ENCODE results near the gene ASS1. TPM values are rescaled to one million over a fixed set of nuclear protein-coding genes. Genes with fewer than 3 reads are reported as not detected.

The ASS1 gene
- total RNA-seq, 1 experiment from 2014 or later, result 118 TPM

- Histone ChIP-seq H3K27me3 (replicated peaks; ENCODE audit: control insufficient read depth, insufficient read depth, low read length) (no peaks in the 10 kb centered on the region), H3K4me3 (ENCODE audit: low read depth, low read length) (no peak overlapping the region), H3K9me3 (peaks cover 8% of the 10 kb centered on the region; the same call in 1 of the 2 replicates), H3K36me3 (ENCODE audit: control insufficient read depth, insufficient read depth, low read length) (no peaks in the 10 kb centered on the region), H3K4me1 (peaks cover 19% of the 10 kb centered on the region)
- H3K27ac Mint-ChIP-seq (ENCODE audit: unreplicated experiment), result no peak overlapping the region
- CTCF ChIA-PET, result no interaction called here
- H3K9me3 Mint-ChIP-seq (ENCODE audit: unreplicated experiment), result no peaks in the 10 kb centered on the region
- no peak overlapping the region for H3K4me3 Mint-ChIP-seq (ENCODE audit: unreplicated experiment)
- TF ChIP-seq CTCF (IDR thresholded peaks at IDR 0.05; ENCODE audit: insufficient read depth in 1 of 2, low read depth in 1 of 2, low read length in 1 of 2, severe bottlenecking in 1 of 2, unreplicated experiment in 1 of 2), result no peak
- H3K36me3 Mint-ChIP-seq (ENCODE audit: insufficient read depth, unreplicated experiment), result no peaks in the 10 kb centered on the region
- POLR2A ChIA-PET, result no interaction called here
- no peaks in the 10 kb centered on the region for H3K27me3 Mint-ChIP-seq (ENCODE audit: insufficient read depth, unreplicated experiment)
- intact Hi-C loops (cut with micrococcal nuclease; ENCODE audit: unreplicated experiment), result no loop called here
- DNase-seq, result no peak
- peaks cover 4% of the 10 kb centered on the region for H3K4me1 Mint-ChIP-seq (ENCODE audit: low read depth, unreplicated experiment)
- no TSS peak for BruUV-seq (replicated peaks)
These were observed 13.0 kb upstream of the ASS1 start for GRCh38 chr9:130431536-130432303.

GRCh38 chr9:130432362-130432761 is 12.4 kb upstream of the ASS1 start:
- H3K36me3 ChIP-seq (ENCODE audit: control insufficient read depth, insufficient read depth, low read length), result no peaks in the 10 kb centered on the region
- TF ChIP-seq CTCF (IDR thresholded peaks at IDR 0.05; ENCODE audit: insufficient read depth in 1 of 2, low read depth in 1 of 2, low read length in 1 of 2, severe bottlenecking in 1 of 2, unreplicated experiment in 1 of 2), result no peak
- H3K9me3 ChIP-seq, result peaks cover 8% of the 10 kb centered on the region; the same call in 1 of the 2 replicates
- H3K9me3 Mint-ChIP-seq (ENCODE audit: unreplicated experiment), result no peaks in the 10 kb centered on the region
- DNase-seq, result no peak
- H3K27ac Mint-ChIP-seq (ENCODE audit: unreplicated experiment), result no peak overlapping the region
- H3K4me3 ChIP-seq (ENCODE audit: low read depth, low read length), result no peak overlapping the region
- no peaks in the 10 kb centered on the region for H3K27me3 Mint-ChIP-seq (ENCODE audit: insufficient read depth, unreplicated experiment)
- peak overlapping the region; percentile 73 for H3K4me3 Mint-ChIP-seq (ENCODE audit: unreplicated experiment)
- H3K27me3 ChIP-seq (replicated peaks; ENCODE audit: control insufficient read depth, insufficient read depth, low read length), result no peaks in the 10 kb centered on the region
- CTCF ChIA-PET, result no interaction called here
- no peaks in the 10 kb centered on the region for H3K4me1 Mint-ChIP-seq (ENCODE audit: low read depth, unreplicated experiment)
- no TSS peak for BruUV-seq (replicated peaks)
- POLR2A ChIA-PET, result no interaction called here
- H3K4me1 ChIP-seq, result peaks cover 13% of the 10 kb centered on the region
- H3K36me3 Mint-ChIP-seq (ENCODE audit: insufficient read depth, unreplicated experiment), result no peaks in the 10 kb centered on the region
- intact Hi-C loops (cut with micrococcal nuclease; ENCODE audit: unreplicated experiment), result no loop called here

- no peaks in the 10 kb centered on the region for H3K36me3 ChIP-seq (ENCODE audit: control insufficient read depth, insufficient read depth, low read length)
- peak in 1 of 2 experiments; percentile 43 for DNase-seq
- POLR2A ChIA-PET, result no interaction called here
- no peaks in the 10 kb centered on the region for H3K27me3 ChIP-seq (replicated peaks; ENCODE audit: control insufficient read depth, insufficient read depth, low read length)
- CTCF ChIA-PET, result no interaction called here
- Mint-ChIP-seq H3K27me3 (ENCODE audit: insufficient read depth, unreplicated experiment) (no peaks in the 10 kb centered on the region), H3K27ac (ENCODE audit: unreplicated experiment) (no peak overlapping the region), H3K9me3 (ENCODE audit: unreplicated experiment) (no peaks in the 10 kb centered on the region), H3K4me1 (ENCODE audit: low read depth, unreplicated experiment) (no peaks in the 10 kb centered on the region), H3K4me3 (ENCODE audit: unreplicated experiment) (peak overlapping the region; percentile 73), H3K36me3 (ENCODE audit: insufficient read depth, unreplicated experiment) (no peaks in the 10 kb centered on the region)
- peak overlapping the region; percentile 61 for H3K4me3 ChIP-seq (ENCODE audit: low read depth, low read length)
- intact Hi-C loops (cut with micrococcal nuclease; ENCODE audit: unreplicated experiment), result loop anchor here (1.0 kb wide), 1 partner anchor 19 kb away; no protein-coding TSS in a partner anchor
- peaks cover 13% of the 10 kb centered on the region for H3K4me1 ChIP-seq
- no peak for TF ChIP-seq CTCF (IDR thresholded peaks at IDR 0.05; ENCODE audit: insufficient read depth in 1 of 2, low read depth in 1 of 2, low read length in 1 of 2, severe bottlenecking in 1 of 2, unreplicated experiment in 1 of 2)
- H3K9me3 ChIP-seq, result peaks cover 8% of the 10 kb centered on the region; the same call in 1 of the 2 replicates
- BruUV-seq (replicated peaks), result no TSS peak
These were observed 12.0 kb upstream of the ASS1 start for GRCh38 chr9:130432796-130433167.

All from Caco-2 (cell line).